Islet precursor cell (in vitro differentiated cells): ENCODE data around the gene KSR2.

Experiments used
- DNase-seq: peaks from one replicate; pipeline ENCODE4 v3.0.0-alpha.2; 2018

KSR2 gene

GRCh38 chr12:117563007-117563406 is 405.8 kb downstream of the KSR2 start:
- DNase-seq = no peak

GRCh38 chr12:117561990-117562389 is 406.8 kb downstream of the KSR2 start:
- no peak for DNase-seq

GRCh38 chr12:117559978-117560377 is 408.8 kb downstream of the KSR2 start:
- DNase-seq = no peak

GRCh38 chr12:117555889-117556288 is 412.9 kb downstream of the KSR2 start:
- no peak for DNase-seq

- DNase-seq = no peak
Observed at GRCh38 chr12:117552971-117553370, 415.8 kb downstream of the KSR2 start.

GRCh38 chr12:117551665-117552064 is 417.1 kb downstream of the KSR2 start:
- no peak for DNase-seq

GRCh38 chr12:117547209-117547608 is 421.6 kb downstream of the KSR2 start:
- no peak for DNase-seq

- DNase-seq = no peak
Observed at GRCh38 chr12:117545216-117545615, 423.6 kb downstream of the KSR2 start.

- DNase-seq = no peak
Observed at GRCh38 chr12:117540011-117540410, 428.8 kb downstream of the KSR2 start.

- DNase-seq = no peak
Observed at GRCh38 chr12:117538926-117539325, 429.9 kb downstream of the KSR2 start.

GRCh38 chr12:117538032-117538690 is 430.6 kb downstream of the KSR2 start:
- no peak for DNase-seq

GRCh38 chr12:117533687-117534086 is 435.1 kb downstream of the KSR2 start:
- no peak for DNase-seq

- DNase-seq = no peak
Observed at GRCh38 chr12:117530796-117531195, 438.0 kb downstream of the KSR2 start.

GRCh38 chr12:117528538-117528937 is 440.3 kb downstream of the KSR2 start:
- no peak for DNase-seq

GRCh38 chr12:117527479-117527855 is 441.3 kb downstream of the KSR2 start:
- no peak for DNase-seq

- DNase-seq = no peak
Observed at GRCh38 chr12:117526757-117527478, 441.9 kb downstream of the KSR2 start.

- DNase-seq = no peak
Observed at GRCh38 chr12:117525766-117526165, 443.0 kb downstream of the KSR2 start.

- DNase-seq = no peak
Observed at GRCh38 chr12:117524806-117525205, 444.0 kb downstream of the KSR2 start.

- DNase-seq = no peak
Observed at GRCh38 chr12:117523971-117524370, 444.8 kb downstream of the KSR2 start.

GRCh38 chr12:117522559-117522958 is 446.2 kb downstream of the KSR2 start:
- DNase-seq = no peak

GRCh38 chr12:117521867-117522266 is 446.9 kb downstream of the KSR2 start:
- no peak for DNase-seq

- DNase-seq = no peak
Observed at GRCh38 chr12:117521346-117521745, 447.4 kb downstream of the KSR2 start.

GRCh38 chr12:117518594-117519270 is 450.1 kb downstream of the KSR2 start:
- DNase-seq = no peak

- no peak for DNase-seq
Observed at GRCh38 chr12:117517219-117517739, 451.5 kb downstream of the KSR2 start.
